Occipital lobe (tissue), 2 donors: Measurements from ENCODE around the gene PERCC1. TPM values are rescaled to one million over a fixed set of nuclear protein-coding genes. Genes with fewer than 3 reads are reported as not detected.
"Not testable (repeated sequence)": the region's sequence is repeated elsewhere in the genome, so short reads cannot be mapped to it uniquely, and the experiment has no call there.

Experiments used
- DNase-seq: peaks from one replicate; lab custom pipeline; 2025; lab: John Stamatoyannopoulos, UW
- total RNA-seq: library from RNA; depleted of rRNA; stranded (reverse); fragments of >200 nt; gene quantifications from one replicate; pipeline ENCODE4 v1.2.3, GENCODE V29; 2014

Gene PERCC1
- total RNA-seq, 1 donor from 2014 or later, result not detected

DNA sequence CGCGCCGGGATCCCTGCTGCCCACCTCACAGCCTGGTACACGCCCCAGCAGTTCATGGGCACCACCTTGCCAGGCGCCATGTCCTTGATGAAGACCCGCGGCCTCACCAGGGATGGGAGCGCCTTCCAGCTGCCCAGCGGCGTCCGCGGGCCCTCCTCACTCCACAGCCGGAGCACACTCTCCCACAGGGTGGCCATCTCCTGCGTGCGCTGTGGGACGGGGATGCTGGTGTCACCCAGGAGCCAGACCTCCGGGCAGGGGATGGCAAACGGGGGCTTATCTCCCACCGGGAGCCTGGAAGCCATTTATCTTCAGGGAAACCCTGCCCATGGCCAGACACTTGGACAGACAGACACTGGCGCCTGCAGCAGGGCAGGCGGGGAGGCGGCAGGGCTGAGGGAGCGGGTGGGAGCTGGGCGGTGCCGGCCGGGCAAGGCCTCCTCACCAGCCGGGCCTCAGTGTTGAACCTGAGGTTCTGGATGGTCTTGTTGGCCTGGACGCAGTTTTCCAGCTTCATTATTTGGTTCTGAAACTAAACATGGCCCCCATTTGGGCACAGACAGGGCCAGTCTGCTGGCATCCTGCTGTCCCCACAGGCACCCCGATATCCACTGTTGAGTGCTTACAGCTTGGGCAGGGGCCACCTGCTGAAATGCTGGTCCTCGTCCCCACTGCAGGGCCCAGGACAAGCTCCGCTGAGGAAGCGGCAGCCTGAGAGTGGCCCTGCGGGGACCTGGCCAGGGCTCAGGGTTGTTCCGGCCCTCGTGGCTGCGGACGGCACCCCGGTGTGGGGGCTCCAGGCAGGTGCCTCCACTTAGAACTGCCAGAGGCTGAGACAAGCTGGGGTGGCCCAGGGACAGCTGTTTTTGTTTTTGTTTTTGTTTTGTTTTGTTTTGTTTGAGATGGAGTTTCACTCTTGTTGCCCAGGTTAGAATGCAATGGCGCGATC lies 4.0 kb downstream of the PERCC1 start:
- DNase-seq, result no peak

- no peak for DNase-seq
Observed at GRCh38 chr16:1435921-1436697, 5.2 kb downstream of the PERCC1 start.

DNA sequence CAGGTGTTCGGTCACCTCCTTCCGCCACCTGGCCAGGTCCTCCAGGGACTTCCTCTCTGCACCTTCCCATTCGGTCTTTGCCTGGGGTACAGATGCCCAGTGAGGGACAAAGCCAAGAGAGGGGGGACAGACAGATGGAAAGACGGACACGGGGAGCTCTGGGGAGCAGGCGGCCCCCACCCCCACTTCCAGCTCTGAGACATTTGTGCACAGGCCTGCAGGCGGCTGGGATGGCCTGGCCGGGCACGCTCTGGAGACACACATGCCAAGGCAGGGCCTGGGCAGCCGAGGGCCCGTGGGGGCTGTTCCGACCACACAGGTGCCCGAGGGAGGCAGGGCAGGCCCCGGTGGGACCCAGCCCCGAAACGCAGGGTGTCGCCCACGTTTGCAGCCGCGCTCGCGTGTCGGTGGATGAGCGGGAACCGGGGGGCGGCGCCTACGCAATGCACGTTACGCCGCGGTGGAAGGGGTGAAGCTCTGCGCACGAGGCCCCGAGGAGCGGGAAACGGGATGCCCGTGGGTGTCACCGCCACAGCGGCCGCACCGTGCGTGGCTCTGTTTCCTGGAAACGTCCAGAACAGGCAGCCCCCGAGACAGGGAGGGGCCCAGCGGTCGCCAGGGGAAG lies 6.0 kb downstream of the PERCC1 start:
- no peak for DNase-seq

DNA sequence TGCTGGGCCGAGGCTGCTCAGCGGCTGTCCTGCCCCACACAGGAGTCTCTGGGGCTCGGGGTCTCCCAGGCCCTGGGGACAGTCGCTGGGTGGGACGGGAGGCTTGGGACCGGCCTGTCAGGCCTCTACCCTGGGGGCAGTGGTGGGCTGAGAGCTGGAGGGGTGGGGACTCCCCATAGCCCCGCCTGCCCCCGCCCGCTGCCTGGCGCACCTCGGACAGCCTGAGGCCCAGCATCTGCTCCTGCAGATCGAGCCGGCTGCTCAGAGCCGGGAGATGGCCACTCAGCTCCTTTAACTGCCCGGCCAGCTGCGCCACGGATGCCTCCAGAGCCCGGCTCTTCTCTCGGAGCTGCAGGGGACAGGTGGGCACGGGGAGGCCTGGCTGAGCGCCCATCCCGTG lies 6.7 kb downstream of the PERCC1 start:
- no peak for DNase-seq

GRCh38 chr16:1438229-1439057 lies 7.6 kb downstream of the PERCC1 start:
- DNase-seq, result no peak

DNA sequence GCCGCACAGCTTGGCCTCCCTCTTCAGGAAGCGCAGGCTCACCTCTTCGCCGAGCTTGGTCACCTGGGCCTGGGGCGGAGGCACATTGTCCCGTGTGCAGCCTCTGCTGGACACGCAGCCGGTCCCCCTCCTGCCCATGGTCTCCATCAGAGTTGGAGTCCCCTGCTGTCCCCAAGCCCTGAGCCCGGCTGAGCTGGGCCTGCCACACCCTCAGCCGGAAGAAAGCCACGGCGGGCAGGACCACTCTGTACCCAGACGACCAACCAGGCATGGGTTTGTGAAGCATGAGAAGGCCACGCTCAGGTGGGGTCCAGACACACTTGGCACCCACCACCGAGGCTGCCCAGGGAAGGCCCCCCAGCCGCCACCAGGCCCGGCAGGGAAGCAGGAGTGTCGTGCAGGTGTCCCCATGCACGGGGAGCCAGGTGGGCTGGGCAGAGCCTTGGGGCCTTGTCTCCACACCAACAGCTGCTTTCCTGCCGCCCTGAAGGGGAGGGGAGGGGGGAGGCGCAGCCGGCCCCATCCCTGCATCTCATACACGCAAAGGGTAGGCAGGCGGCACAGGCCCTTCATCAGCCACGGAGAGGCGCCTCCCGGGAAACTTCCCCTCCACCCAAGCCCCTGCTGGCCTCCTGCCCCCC lies 8.3 kb downstream of the PERCC1 start:
- DNase-seq, result no peak

DNA sequence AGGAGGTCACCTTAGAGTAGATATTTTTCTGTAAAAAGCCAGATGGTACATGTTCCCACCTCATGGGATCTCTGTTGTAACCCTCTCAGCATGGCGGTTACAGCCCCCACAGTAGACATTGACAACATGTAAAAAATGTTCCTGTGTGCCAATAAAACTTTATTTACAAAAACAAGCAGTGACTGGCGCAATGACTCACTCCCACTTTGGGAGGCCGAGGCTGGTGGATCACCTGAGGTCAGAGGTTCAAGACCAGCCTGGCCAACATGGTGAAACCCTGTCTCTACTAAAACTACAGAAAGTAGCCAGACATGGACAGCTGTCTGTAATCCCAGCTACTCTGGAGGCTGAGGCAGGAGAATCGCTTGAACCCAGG lies 8.8 kb downstream of the PERCC1 start:
- not testable (repeated sequence) for DNase-seq

DNA sequence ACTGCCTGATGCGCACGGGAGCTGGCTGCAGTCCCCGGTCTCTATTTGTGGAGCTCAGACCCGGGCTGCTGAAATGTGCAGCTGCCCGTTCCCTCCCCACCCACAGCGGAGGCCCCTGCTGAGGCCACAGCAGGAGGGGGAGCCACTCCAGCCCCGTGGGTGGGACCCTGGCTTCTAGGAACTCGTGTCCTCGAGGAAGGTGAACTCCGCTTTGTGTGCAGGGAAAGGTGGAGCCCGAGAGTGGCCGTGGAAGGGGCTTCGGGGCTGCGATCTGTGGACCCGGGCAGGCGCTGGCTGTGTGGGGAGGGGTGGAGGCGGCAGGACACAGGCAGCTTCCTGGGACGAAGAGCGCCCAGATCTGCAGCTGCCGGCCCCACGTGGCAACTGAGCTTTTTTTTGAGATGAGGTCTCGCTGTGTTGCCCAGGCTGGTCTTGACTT lies 10.5 kb downstream of the PERCC1 start:
- DNase-seq, result no peak

DNA sequence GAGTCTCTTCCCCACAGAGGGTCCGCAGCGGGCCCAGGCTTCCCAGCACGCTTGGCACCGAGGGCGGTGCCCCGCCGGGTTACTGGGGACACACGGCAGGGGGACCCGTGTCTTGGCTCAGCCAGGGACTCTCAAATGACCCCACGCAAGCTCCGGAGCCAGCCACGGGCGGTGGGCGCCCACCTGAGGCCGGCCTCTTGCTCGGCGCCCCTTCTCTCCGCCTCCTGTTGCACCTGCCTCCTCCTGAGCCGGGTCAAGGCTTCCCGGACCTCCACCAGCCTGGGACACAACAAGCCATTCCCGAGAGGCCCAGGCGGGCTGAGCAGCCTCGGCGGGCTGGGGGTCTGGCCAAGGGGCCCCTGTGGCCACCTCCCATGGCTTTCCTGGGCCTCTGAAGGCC lies 11.8 kb downstream of the PERCC1 start:
- no peak for DNase-seq

DNA sequence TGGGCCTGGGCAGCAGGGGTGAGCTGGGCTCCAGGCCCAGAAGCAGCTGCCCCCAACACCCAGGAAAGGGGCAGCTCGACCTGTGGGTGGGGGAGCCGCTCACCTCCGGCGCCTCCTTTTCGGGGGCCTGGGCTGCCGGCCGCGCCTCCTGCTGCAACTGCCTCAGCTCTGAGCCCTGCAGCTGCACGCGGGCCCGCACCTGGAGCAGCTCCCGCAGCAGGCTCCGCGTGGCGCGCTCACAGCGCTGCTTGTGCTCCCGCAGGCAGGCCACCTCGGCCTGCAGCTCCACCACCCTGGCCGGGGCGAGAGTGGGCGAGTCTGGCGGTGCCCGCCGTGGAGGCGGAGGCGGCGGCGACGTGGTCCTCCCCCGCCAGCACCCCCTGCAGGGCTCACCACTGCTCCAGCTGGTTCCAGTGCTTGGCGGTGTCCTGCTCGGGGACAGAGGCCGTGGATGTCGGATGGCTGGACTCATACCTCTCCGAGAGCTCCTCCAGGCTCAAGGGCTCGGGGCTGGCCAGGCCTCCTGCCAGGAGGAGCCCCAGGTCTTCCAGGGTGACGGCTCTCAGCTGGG lies 12.6 kb downstream of the PERCC1 start:
- DNase-seq, result no peak

DNA sequence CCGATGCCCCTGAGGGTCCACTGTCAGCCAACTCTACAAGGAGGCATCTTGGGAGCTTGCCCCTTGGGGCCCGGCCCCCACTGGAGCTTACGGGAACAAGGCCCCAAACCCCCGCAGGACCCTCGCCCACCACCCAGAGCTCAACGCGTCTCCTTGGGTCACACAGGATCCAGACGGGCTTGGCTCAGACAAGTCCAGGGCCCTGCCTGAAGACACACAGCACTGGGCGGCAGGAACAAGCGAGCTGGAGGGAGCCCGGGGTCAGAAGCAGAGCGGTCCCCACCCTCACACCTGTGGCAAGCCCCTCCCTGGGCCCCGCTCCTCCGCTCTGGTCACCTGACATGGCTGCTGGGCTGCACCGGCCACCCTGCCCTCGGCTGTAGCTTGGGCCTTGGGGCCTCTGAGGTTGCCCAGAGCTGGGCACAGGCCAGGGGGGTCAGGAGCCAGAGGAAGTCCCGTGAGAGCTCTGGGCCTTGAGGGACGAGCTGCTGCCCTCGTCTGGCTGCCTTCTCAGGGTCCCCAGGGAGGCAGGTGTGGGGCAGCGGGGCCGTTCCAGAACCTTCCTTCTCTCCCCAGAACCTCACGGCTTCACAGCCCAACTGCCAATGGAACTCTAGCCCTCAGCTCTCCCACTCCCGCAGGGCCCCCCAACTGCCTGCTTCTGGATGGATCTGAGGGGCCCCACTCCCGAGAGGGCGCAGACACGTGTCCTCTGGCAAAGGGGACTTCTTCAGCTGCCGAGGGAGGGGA lies 13.3 kb downstream of the PERCC1 start, which contains the start of gene CCDC154:
TSS of gene CCDC154 (minus strand) at position 577 of the 750 bp plus-strand sequence. CDS start at position 343, 234 bp downstream.
- no peak for DNase-seq

DNA sequence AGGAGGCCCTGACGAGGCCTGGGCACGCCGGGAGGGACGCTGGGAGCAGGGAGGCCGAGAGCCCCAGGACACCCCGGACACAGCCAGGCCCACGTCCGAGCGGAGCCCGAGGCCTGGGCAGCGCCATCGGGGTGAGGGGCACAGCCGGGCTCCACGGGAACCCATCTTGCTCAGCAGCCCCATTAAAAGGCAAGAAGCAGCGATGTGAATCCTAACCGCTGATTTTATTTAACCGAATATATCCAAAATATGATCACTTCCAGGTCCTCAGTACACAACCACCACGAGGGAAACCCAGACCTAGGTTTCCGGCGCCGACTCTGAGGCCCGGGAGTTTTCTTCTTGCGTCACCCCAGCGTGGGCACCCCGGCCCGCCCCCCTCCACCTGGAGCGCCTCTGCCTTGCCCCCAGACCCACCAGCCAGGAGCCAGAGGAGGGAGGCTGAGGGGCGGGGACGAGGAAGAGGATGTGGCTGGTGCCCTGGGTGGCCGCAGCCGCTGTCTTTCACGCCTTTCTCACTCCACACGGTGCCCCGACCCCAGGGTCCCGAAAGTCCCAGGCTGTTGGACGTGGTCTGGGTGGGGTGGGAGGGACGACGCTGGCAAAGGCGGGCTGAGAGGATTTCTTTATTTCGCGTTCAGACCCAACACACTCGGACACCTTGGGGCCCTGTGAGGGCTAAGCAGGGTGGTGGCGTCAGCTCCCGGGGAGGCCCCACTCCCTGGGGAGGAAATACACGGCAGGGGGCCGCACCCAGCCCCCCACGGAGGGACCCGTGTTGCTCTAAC lies 14.0 kb downstream of the PERCC1 start:
- DNase-seq, result no peak

GRCh38 chr16:1445518-1446203 lies 14.8 kb downstream of the PERCC1 start:
- no peak for DNase-seq

GRCh38 chr16:1446296-1447080 lies 15.6 kb downstream of the PERCC1 start:
- DNase-seq, result no peak

DNA sequence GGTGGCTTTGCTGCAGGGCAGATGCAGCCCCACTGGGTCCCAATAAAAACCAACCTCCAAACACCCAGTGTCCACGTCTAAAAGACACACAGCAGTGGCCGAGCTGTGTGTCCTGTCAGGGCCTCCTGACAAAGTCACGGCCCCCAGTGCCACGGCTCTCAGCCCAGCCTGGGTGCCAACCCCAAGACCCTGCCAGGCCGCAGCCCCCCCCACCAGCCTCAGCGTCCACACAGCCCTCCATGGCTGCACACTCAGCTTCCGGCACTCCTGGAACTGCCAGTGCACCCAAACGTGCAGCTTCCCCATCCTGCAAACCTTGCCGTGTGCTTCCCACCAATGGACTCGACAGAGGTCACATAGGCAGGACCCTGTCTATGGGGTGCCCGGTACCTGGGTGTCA lies 17.1 kb downstream of the PERCC1 start:
- no peak for DNase-seq

- DNase-seq, result no peak
Observed at GRCh38 chr16:1448536-1449116, 17.7 kb downstream of the PERCC1 start.
